ENCODE results near the gene CSF1.

The CSF1 gene

DNA sequence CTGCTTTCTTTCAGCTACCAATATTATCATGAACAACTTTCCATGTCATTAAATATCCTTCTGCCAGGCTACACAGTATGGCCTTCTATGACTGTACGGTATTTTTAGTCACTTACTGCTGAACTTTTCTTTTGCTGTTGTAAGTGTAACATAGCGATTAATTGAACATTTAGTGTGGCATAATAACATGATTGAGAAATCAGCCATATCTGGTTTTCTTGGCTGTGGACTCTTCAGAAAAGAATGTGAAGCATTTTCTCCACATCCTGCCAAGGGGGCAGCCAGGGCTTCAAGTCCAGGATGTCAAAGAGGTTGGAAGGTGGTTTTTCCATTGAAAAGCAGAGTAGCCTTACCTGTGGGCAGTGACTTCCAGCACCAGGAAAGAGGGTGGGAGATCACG is 65.1 kb downstream of the CSF1 start:
- no peak for DNase-seq (ENCODE audit: low read depth in 2 of 3, low spot score in 2 of 3)

DNA sequence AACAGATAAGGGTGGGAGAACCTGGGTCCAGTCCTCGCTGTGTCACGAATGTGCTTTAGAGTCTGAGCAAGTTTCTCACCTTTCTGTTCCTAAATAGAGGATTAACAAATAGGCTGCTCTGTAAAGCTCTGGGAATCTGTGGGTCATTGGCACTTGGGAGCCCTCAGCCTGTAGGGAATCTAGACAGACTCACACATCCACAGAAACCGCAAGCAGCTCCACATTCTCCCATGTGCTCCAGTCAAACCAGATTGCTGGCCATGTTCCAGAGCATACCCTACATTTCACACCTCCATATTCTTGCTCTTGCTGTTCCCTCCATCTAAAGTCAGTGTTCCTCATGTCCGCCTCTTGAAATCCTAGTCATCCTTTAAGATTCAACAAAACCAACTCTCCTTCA is 66.1 kb downstream of the CSF1 start:
- DNase-seq (ENCODE audit: low read depth in 2 of 3, low spot score in 2 of 3): no peak

DNA sequence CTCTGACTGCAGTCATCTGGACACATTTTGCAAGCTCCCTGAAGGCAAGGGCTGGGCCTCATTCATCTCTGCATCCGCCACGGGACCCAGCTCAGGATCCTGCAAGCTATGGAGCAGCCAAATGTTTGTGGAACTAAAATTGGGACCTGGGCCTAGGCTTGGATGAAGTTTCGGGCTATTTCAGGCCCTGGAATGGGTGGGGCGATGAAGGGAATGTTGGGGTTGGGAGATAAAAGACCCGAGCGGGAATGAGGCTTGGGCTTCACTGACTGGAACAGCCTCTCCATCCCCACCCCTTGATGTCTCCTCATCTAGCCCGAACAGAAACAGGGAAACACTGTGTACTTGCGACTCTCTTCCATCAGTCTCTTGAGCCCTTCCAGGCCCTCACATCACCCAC is 66.6 kb downstream of the CSF1 start:
- no peak for DNase-seq (ENCODE audit: low read depth in 2 of 3, low spot score in 2 of 3)

DNA sequence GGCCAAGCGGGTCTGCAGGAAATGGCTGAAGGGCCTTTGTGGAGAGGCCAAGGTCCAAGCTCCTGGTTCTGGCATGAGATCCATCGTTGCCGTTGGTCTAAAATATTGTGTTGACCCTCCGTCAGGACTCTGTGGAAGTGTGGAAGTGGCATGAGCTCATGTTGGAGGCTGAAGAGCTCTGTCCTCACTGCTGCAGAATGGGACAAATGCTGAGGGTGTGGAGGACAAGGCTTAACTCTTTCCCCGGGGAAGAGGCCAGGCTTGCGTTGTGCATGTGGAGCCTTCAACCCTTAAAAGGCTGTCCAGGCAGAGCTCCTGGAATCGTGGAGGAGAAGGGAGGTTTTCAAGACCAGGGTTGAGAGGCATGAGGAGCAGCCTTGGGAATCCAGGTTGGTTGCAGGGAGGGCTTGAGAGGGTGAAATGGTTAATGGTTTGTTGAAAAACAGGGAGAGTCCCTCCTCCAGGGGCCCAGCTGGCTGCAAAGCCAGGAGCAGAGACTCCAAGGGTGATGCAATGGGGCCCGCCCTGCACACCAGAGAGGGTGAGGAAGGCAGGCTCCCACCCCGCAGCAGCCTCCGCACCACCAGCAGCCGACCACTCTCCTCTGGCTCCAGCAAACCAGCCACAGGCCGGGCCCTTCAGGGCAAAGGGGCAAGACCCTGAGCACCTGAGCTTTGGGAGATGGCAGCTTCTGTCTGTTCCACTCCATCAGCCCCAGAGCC is 67.2 kb downstream of the CSF1 start:
- DNase-seq (ENCODE audit: low read depth in 2 of 3, low spot score in 2 of 3): no peak

DNA sequence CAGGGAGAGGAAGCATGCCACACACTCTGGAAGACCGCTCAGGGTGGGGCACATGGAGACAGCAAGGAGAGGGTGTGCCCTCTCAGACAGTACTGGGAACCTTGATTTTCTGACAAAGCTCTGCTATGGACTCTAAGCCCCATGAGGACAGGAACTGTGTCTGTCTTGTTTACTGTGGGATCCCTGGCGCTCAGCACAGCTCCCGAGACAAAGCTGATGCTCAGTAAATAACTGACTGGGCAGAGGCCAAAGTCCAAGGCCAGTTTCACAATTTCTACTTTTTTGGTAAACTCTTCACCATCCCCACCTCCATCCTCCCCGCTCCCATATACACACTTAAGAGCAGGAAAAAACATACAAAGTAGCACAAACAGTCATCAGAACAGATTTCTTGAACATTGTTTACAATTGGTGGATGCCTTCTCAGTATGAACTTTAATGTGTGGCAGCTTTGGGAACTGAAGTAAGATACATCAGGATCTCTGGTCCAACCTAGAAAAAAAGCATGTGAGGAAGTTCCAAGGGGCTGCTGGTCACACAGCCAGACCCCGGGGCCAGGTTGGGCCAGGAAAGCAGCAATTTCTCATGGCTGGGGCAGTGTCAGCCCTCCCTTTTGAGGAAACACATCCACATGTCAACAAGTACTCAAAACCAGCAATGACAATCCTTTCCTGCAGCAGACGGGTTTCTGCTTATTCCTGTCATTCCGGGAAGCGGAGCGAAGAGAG is 68.3 kb downstream of the CSF1 start:
- DNase-seq (ENCODE audit: low read depth in 2 of 3, low spot score in 2 of 3): no peak

DNA sequence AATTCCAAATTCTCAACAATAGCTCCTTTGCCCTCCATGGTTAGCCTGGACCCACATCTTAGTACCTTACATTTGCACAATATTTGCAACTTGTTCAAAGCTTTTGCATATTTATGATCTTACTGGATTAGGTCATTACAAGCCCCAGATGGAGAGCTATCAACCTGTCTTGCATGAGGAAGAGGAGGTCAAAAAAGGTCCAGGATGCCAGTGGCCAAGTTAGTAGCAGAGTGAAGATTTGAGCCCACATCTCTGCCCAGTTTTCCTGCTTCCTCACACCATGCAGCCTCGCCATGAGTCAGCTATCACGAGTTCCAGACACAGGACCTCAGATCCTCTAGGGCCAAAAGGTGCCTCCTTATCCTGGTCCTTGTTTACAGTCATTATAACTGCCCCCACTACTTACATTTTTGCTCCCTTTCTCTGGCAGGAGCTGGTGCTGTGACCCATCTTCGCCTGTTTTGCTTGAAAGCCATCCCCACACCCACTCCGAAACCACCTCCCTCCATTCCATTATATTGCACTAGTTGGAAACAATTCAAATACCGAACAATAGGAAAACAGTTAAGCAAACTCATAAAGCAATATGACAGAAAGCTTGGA is 68.9 kb downstream of the CSF1 start:
- no peak for DNase-seq (ENCODE audit: low read depth in 2 of 3, low spot score in 2 of 3)

Measured in activated CD8-positive, alpha-beta memory T cell treated with anti-CD3 and anti-CD28 coated beads for 48 hours (primary cell).